HG02885 (cell line): ENCODE data around the gene HS3ST3B1.
A peak's percentile ranks its signal among the peaks of the same experiment; 100 is the strongest.

ENCODE experiments used
- ATAC-seq: cut with Tn5 transposase; IDR thresholded peaks from one replicate; pipeline ENCODE4 v1.9.1; 2021; ENCODE audit warnings: mild to moderate bottlenecking; ENCODE audit not compliant: unreplicated experiment, poor library complexity

The HS3ST3B1 gene

GRCh38 chr17:14351493-14351892 is 50.6 kb downstream of the HS3ST3B1 start:
- ATAC-seq: peak; percentile 85

GRCh38 chr17:14352136-14352535 is 51.3 kb downstream of the HS3ST3B1 start:
- no peak for ATAC-seq

- ATAC-seq: no peak
Measured at GRCh38 chr17:14353861-14354474, 53.1 kb downstream of the HS3ST3B1 start.

- ATAC-seq: no peak
Measured at GRCh38 chr17:14354807-14355206, 53.9 kb downstream of the HS3ST3B1 start.

- ATAC-seq: no peak
Measured at GRCh38 chr17:14355556-14355955, 54.7 kb downstream of the HS3ST3B1 start.

GRCh38 chr17:14359163-14360020 is 58.5 kb downstream of the HS3ST3B1 start:
- ATAC-seq: peak; percentile 97

- no peak for ATAC-seq
Measured at GRCh38 chr17:14360856-14361255, 60.0 kb downstream of the HS3ST3B1 start.

GRCh38 chr17:14361470-14361869 is 60.6 kb downstream of the HS3ST3B1 start:
- no peak for ATAC-seq

GRCh38 chr17:14361945-14362508 is 61.1 kb downstream of the HS3ST3B1 start:
- ATAC-seq: no peak

GRCh38 chr17:14366199-14366598 is 65.3 kb downstream of the HS3ST3B1 start:
- no peak for ATAC-seq

- ATAC-seq: no peak
Measured at GRCh38 chr17:14372461-14372860, 71.6 kb downstream of the HS3ST3B1 start.

GRCh38 chr17:14372905-14373613 is 72.2 kb downstream of the HS3ST3B1 start:
- no peak for ATAC-seq

- ATAC-seq: no peak
Measured at GRCh38 chr17:14373614-14374259, 72.9 kb downstream of the HS3ST3B1 start.

- ATAC-seq: no peak
Measured at GRCh38 chr17:14374268-14374667, 73.4 kb downstream of the HS3ST3B1 start.

- no peak for ATAC-seq
Measured at GRCh38 chr17:14376666-14377065, 75.8 kb downstream of the HS3ST3B1 start.

GRCh38 chr17:14381606-14382005 is 80.7 kb downstream of the HS3ST3B1 start:
- no peak for ATAC-seq

- no peak for ATAC-seq
Measured at GRCh38 chr17:14387036-14387435, 86.2 kb downstream of the HS3ST3B1 start.

GRCh38 chr17:14389681-14390080 is 88.8 kb downstream of the HS3ST3B1 start:
- no peak for ATAC-seq

- no peak for ATAC-seq
Measured at GRCh38 chr17:14393723-14394122, 92.8 kb downstream of the HS3ST3B1 start.

GRCh38 chr17:14395255-14395654 is 94.4 kb downstream of the HS3ST3B1 start:
- ATAC-seq: no peak
